ENCODE measurements around the gene BOC.

GRCh38 chr3:113283306-113283705, 71.9 kb downstream of the BOC start:
- TF ChIP-seq CTCF (IDR thresholded peaks at IDR 0.05) (no peak), EP300 (IDR thresholded peaks at IDR 0.05) (no peak), POLR2A (IDR thresholded peaks at IDR 0.05) (no peak)
